HG03280 (cell line): ENCODE results near the gene TBX6.

Experiments used
- ATAC-seq: cut with Tn5 transposase; IDR thresholded peaks from one replicate; pipeline ENCODE4 v1.9.1; 2021; ENCODE audit warnings: mild to moderate bottlenecking, moderate library complexity; ENCODE audit not compliant: unreplicated experiment

TBX6 gene

DNA sequence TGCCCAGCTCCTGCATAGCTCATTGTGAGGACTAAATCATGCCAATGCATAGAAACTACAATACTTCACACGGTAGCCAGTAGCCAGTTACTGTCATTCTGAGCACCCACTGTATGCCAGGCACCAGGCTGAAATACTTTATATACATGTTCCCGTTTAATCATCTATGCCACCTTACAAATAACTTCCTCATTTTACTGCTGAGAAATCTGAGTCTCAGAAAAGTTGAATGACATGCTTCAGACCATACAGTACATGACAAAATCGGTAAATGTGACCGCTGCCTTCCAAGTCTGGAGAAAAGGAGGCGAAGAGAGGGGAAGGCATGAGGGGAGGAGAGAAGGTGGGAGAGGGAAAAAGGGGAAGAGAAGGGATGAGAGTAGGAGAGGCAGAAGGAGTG is 51.5 kb downstream of the TBX6 start:
- no peak for ATAC-seq
